SU-DHL-6 (cell line): Measurements from ENCODE around the gene PEX6.

Experiments used
- H2AFZ ChIP-seq: fragments of 200-600 bp; sonication (generic); 2 replicates; pipeline ENCODE4 v1.6.1; 2014; ENCODE audit warnings: low read depth, mild to moderate bottlenecking, moderate library complexity, mixed read lengths, antibody characterized with exemption, low read length; ENCODE audit not compliant: severe bottlenecking
- H3F3A ChIP-seq: fragments of 200-600 bp; shearing (Covaris generic); 2 replicates; pipeline ENCODE4 v1.6.0; 2016; ENCODE audit warnings: antibody characterized with exemption, mild to moderate bottlenecking; ENCODE audit not compliant: insufficient read depth
- H3K27ac ChIP-seq: fragments of 200-600 bp; sonication (generic); 2 replicates; pipeline ENCODE4 v1.5.1; 2016; ENCODE audit warnings: low read depth, mild to moderate bottlenecking, low read length, moderate library complexity, mixed read lengths
- H3K27me3 ChIP-seq: fragments of 200-600 bp; sonication (generic), shearing (Covaris generic); 2 replicates; pipeline ENCODE4 v1.6.0; 2014; ENCODE audit warnings: mild to moderate bottlenecking, low read length
- H3K36me3 ChIP-seq: fragments of 200-600 bp; sonication (generic); 2 replicates; pipeline ENCODE4 v1.6.1; 2014; ENCODE audit warnings: mild to moderate bottlenecking, low read length, mixed read lengths
- H3K4me2 ChIP-seq: fragments of 300-600, 200-600 bp; shearing (Covaris generic), sonication (generic); 2 replicates; pipeline ENCODE4 v1.6.0; 2014; ENCODE audit warnings: low read length, low read depth, mild to moderate bottlenecking; ENCODE audit not compliant: poor library complexity, severe bottlenecking
- H3K4me3 ChIP-seq: fragments of 200-600 bp; sonication (generic); 2 replicates; pipeline ENCODE4 v1.5.1; 2014; ENCODE audit warnings: antibody characterized with exemption, low read length, mild to moderate bottlenecking, mixed read lengths; ENCODE audit not compliant: insufficient read depth, poor library complexity, severe bottlenecking
- H3K79me2 ChIP-seq: fragments of 200-600 bp; sonication (generic); 2 replicates; pipeline ENCODE4 v1.6.1; 2014; ENCODE audit warnings: mild to moderate bottlenecking, low read length, moderate library complexity; ENCODE audit not compliant: insufficient read depth
- H3K9ac ChIP-seq: fragments of 200-600 bp; sonication (generic); 2 replicates; pipeline ENCODE4 v1.7.0; 2014; ENCODE audit warnings: mild to moderate bottlenecking, low read length
- H3K9me2 ChIP-seq: fragments of 200-600 bp; sonication (generic); replicated peaks from 2 replicates; pipeline ENCODE4 v1.6.1; 2014; ENCODE audit warnings: low read length; ENCODE audit not compliant: insufficient read depth
- H3K9me3 ChIP-seq: fragments of 200-600 bp; sonication (generic); 2 replicates; pipeline ENCODE4 v1.6.1; 2014; ENCODE audit warnings: low read length, mixed read lengths; ENCODE audit not compliant: insufficient read depth
- H4K20me1 ChIP-seq: fragments of 200-600 bp; sonication (generic); 2 replicates; pipeline ENCODE4 v1.6.1; 2014; ENCODE audit warnings: low read depth, mild to moderate bottlenecking, antibody characterized with exemption, low read length, moderate library complexity, mixed read lengths
- EZH2phosphoT487 ChIP-seq: fragments of 200-600 bp; sonication (generic), shearing (Covaris generic); conservative IDR thresholded peaks from 2 replicates; pipeline ENCODE4 v1.6.1; 2018; ENCODE audit warnings: mild to moderate bottlenecking, antibody characterized with exemption, low read length, moderate library complexity, mixed read lengths
- TF ChIP-seq, protein P1 (sequence below): fragments of 200-600 bp; sonication (generic); IDR thresholded peaks from one replicate; pipeline ENCODE4 v1.5.1; 2017; ENCODE audit warnings: antibody characterized with exemption, mild to moderate bottlenecking, low read length, moderate library complexity; ENCODE audit not compliant: insufficient read depth, poor library complexity, severe bottlenecking

PEX6 gene

DNA sequence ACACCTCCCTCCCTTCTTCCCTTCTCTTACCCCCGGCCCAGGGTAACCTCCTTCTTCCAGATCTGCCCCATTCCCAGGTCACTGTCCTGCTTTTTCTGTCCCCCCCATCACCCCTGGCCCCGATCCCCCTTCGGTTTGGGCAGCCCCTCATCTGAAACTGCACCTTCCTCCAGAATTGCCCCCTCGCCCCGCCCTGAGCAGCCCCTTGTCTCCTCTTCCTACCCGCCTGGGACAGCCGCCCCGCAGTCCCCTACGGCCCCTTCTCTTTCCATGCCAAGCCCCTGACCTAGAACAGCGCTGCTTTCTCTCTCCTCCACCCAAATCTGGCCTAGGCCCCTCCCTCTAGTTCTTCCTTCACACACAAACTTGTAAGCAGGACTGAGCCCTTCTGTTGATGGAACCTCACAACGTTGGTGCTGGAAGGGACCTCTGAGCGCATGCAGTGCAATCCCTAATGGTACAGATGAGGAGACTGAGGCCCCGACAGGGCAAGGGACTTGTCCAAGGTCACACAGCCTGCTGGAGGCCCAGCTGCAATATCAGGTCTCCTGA, 6.0 kb upstream of the PEX6 start:
- Histone ChIP-seq H3K9me3 (no peaks in the 10 kb centered on the region), H3K79me2 (peaks cover 11% of the 10 kb centered on the region), H3K9ac (peak overlapping the region; percentile 77), H3K27ac (peak overlapping the region; percentile 20; the same call in 1 of the 2 replicates), H3K4me2 (peak overlapping the region; percentile 58), H4K20me1 (no peaks in the 10 kb centered on the region), H3F3A (peaks cover 8% of the 10 kb centered on the region; the same call in 1 of the 2 replicates), H3K4me3 (peak overlapping the region; percentile 67), H3K27me3 (no peaks in the 10 kb centered on the region), H3K36me3 (no peaks in the 10 kb centered on the region), H3K9me2 (no peaks in the 10 kb centered on the region), H2AFZ (peak overlapping the region; percentile 44)
- TF ChIP-seq, protein P1, sequence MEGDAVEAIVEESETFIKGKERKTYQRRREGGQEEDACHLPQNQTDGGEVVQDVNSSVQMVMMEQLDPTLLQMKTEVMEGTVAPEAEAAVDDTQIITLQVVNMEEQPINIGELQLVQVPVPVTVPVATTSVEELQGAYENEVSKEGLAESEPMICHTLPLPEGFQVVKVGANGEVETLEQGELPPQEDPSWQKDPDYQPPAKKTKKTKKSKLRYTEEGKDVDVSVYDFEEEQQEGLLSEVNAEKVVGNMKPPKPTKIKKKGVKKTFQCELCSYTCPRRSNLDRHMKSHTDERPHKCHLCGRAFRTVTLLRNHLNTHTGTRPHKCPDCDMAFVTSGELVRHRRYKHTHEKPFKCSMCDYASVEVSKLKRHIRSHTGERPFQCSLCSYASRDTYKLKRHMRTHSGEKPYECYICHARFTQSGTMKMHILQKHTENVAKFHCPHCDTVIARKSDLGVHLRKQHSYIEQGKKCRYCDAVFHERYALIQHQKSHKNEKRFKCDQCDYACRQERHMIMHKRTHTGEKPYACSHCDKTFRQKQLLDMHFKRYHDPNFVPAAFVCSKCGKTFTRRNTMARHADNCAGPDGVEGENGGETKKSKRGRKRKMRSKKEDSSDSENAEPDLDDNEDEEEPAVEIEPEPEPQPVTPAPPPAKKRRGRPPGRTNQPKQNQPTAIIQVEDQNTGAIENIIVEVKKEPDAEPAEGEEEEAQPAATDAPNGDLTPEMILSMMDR, result no peak
- no peak for TF ChIP-seq EZH2phosphoT487

DNA sequence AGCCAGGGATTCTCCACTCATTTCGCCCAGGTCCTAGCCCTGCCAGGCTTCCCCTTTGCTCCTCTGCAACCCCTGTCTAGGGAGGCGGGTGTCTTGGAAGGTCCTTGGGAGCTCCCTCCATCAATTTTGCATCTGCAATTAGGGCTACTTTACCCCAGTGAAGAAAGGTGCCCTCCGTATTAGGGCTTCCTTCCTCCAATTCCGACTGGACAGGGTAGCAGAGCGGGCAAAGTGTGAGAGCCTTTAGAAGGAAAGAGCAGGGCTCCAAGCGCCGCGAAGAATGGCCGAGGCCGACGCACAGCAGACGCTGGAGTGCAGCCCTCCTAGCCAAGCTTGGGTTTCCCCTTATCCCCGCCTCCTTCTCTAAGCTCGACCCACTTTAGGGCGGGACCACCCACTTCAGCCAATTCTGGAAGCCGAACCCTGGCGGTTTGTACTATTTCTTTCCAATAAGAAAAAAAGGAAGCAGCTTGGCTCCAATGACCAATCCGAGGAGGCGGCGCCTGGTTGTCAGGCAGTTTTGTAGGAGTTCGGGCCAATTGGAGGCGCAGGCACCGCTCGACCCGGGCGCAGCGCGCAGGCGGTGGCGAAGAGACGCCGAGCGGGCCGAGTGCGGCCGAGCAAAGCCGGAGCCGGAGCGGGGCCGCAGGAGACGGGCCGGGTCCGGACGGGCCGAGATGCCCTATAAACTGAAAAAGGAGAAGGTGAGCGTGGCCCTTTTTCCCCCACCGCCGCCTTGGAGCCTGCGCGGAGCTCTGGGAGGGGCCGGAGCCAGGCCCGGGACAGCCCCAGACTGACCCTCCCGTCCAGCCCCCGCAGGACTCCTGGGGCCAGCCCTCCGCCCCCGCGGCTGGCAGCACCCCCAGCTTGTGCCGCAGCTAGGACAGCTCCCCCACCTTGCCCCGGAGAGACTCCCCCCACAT, 5.3 kb upstream of the PEX6 start, which contains the start of gene PPP2R5D:
TSS of gene PPP2R5D (plus strand) at position 570 of the 923 bp plus-strand sequence. CDS start at position 678, 108 bp downstream.
- Histone ChIP-seq H3K4me3 (peak within 1 kb of the TSS; percentile 67), H3K4me2 (peak within 1 kb of the TSS; percentile 67), H3K9me2 (no peaks in the 10 kb centered on the region), H3K9me3 (no peaks in the 10 kb centered on the region), H3K36me3 (no peaks in the 10 kb centered on the region), H3K9ac (peak within 1 kb of the TSS; percentile 77), H3K79me2 (peaks cover 11% of the 10 kb centered on the region), H3F3A (peaks cover 8% of the 10 kb centered on the region; the same call in 1 of the 2 replicates), H2AFZ (peak within 1 kb of the TSS; percentile 71), H4K20me1 (no peaks in the 10 kb centered on the region), H3K27me3 (no peaks in the 10 kb centered on the region), H3K27ac (peak within 1 kb of the TSS; percentile 20)
- TF ChIP-seq EZH2phosphoT487, result no peak
- TF ChIP-seq, protein P1, result no peak

DNA sequence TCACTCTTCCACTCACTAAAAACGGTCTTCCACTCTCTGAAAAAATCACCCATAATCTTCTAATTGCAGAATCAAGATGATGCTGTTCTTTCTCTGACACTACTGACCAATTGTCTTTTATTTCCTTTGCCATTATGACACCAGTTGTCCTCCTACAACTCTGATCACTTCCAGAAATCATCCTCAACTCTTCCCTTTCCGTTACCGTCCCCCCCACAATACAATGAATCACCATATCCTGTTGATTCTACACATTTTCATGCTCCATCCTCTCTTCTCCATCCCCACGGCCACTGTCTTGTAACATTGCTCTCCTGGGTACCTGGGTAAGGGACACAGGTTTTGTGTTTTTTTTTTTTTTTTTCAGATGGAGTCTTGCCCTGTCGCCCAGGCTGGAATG, 2.9 kb upstream of the PEX6 start:
- Histone ChIP-seq H4K20me1 (no peaks in the 10 kb centered on the region), H3K79me2 (peaks cover 28% of the 10 kb centered on the region), H3K4me3 (no peak overlapping the region), H3K4me2 (no peak overlapping the region), H3K9ac (no peak overlapping the region), H3F3A (peaks cover 9% of the 10 kb centered on the region), H3K27me3 (no peaks in the 10 kb centered on the region), H3K9me2 (no peaks in the 10 kb centered on the region), H2AFZ (no peak overlapping the region), H3K27ac (no peak overlapping the region), H3K9me3 (no peaks in the 10 kb centered on the region), H3K36me3 (peaks cover 2% of the 10 kb centered on the region; the same call in 1 of the 2 replicates)
- no peak for TF ChIP-seq EZH2phosphoT487
- TF ChIP-seq, protein P1, result no peak
